SK-N-MC (cell line): ENCODE data around the gene RND2.

ENCODE experiments used
- DNase-seq: peaks from one replicate; pipeline ENCODE4 v3.0.0-alpha.2; 2011; ENCODE audit warnings: low read depth, low spot score
- H3K27ac ChIP-seq: fragments of 200-600 bp; sonication (generic); 2 replicates; pipeline ENCODE4 v1.5.1; 2016; ENCODE audit warnings: mixed run types
- H3K36me3 ChIP-seq: fragments of 200-600 bp; sonication (generic); 2 replicates; pipeline ENCODE4 v1.6.1; 2017; ENCODE audit warnings: antibody characterized with exemption, low read length, mixed read lengths; ENCODE audit not compliant: insufficient read depth
- H3K4me3 ChIP-seq: fragments of 200-600 bp; sonication (generic); 2 replicates; pipeline ENCODE4 v1.5.1; 2016
- H3K9ac ChIP-seq: fragments of 200-600 bp; sonication (generic); 2 replicates; pipeline ENCODE4 v1.8.0; 2017; ENCODE audit warnings: mixed run types, mixed read lengths; ENCODE audit not compliant: insufficient read length
- H3K9me3 ChIP-seq: fragments of 200-600 bp; sonication (generic); 2 replicates; pipeline ENCODE4 v1.6.1; 2017; ENCODE audit warnings: low read depth, mild to moderate bottlenecking, antibody characterized with exemption, low read length, moderate library complexity, mixed read lengths
- EZH2 ChIP-seq: fragments of 200-600 bp; sonication (generic); IDR thresholded peaks from one replicate; pipeline ENCODE4 v1.6.1; 2017; ENCODE audit warnings: antibody characterized with exemption
- FOXP2 ChIP-seq: optimal IDR thresholded peaks from 2 replicates; pipeline ENCODE3; 2011; ENCODE audit warnings: mild to moderate bottlenecking, moderate library complexity; ENCODE audit not compliant: insufficient read depth; ENCODE audit errors: extremely low read length, control extremely low read depth
- POLR2AphosphoS5 ChIP-seq: IDR thresholded peaks from 2 replicates; pipeline ENCODE4 v1.6.1; 2012; ENCODE audit warnings: mild to moderate bottlenecking, low read depth, low read length, borderline replicate concordance

RND2 gene

DNA sequence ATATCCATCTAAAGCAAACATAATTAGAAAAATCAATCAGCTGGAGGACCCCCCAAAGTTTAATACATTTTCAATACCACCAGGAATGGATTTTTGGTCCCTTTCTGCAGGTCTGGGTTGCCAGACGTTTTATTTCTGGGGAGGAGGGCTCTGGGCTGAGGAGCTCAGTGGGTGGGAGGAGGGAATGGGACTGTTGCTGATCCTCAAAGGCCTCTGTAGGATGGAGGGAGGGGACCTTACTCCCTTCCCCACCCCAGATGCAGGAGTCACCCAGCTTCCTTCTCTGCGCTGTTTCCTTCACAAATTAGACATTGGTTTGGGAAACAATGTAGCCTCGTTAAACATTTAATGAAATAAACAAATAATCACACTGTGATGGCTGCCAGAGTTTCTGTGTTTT, 6.6 kb downstream of the RND2 start:
- no peak overlapping the region for H3K9ac ChIP-seq
- H3K4me3 ChIP-seq: no peak overlapping the region
- no peak overlapping the region for H3K27ac ChIP-seq
- DNase-seq: no peak
- no peaks in the 10 kb centered on the region for H3K9me3 ChIP-seq
- TF ChIP-seq FOXP2: no peak
- TF ChIP-seq POLR2AphosphoS5: no peak
- TF ChIP-seq EZH2: no peak
- H3K36me3 ChIP-seq: no peaks in the 10 kb centered on the region

- no peak overlapping the region for H3K9ac ChIP-seq
- H3K27ac ChIP-seq: no peak overlapping the region
- TF ChIP-seq FOXP2 (no peak), POLR2AphosphoS5 (no peak), EZH2 (no peak)
- H3K9me3 ChIP-seq: no peaks in the 10 kb centered on the region
- H3K36me3 ChIP-seq: no peaks in the 10 kb centered on the region
- H3K4me3 ChIP-seq: no peak overlapping the region
- DNase-seq: no peak
Observed at GRCh38 chr17:43033948-43034881, 9.2 kb downstream of the RND2 start.

- DNase-seq: no peak
- no peak overlapping the region for H3K27ac ChIP-seq
- H3K4me3 ChIP-seq: no peak overlapping the region
- TF ChIP-seq POLR2AphosphoS5: no peak
- TF ChIP-seq FOXP2: no peak
- no peak for TF ChIP-seq EZH2
- no peak overlapping the region for H3K9ac ChIP-seq
- no peaks in the 10 kb centered on the region for H3K9me3 ChIP-seq
- no peaks in the 10 kb centered on the region for H3K36me3 ChIP-seq
Observed at GRCh38 chr17:43034894-43035293, 9.9 kb downstream of the RND2 start.

- Histone ChIP-seq H3K9ac (no peak overlapping the region), H3K9me3 (no peaks in the 10 kb centered on the region), H3K4me3 (no peak overlapping the region), H3K27ac (no peak overlapping the region), H3K36me3 (peaks cover 11% of the 10 kb centered on the region)
- DNase-seq: no peak
- no peak for TF ChIP-seq EZH2
- no peak for TF ChIP-seq POLR2AphosphoS5
- TF ChIP-seq FOXP2: no peak
Observed at GRCh38 chr17:43039646-43040045, 14.6 kb downstream of the RND2 start.

DNA sequence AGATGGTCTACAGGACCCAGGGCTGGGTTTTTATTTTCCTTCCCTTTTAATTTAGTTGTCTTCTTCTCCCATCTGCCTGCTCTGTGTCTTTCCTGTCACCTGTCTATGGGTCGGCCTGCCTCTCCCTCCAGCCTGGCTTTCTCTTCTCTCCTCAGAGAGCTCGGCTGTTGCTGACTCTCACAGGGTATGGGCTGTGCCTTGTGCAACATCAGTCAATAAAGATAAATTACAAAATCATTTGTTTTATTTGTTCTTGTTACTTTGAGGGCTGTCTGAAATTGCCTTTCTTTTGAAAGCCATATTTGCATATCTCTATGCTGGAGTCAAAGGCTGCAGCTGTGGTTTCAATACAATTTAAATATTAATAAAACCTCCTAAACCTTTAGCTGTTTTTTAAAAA, 15.6 kb downstream of the RND2 start:
- H3K27ac ChIP-seq: no peak overlapping the region
- no peaks in the 10 kb centered on the region for H3K9me3 ChIP-seq
- no peak overlapping the region for H3K4me3 ChIP-seq
- TF ChIP-seq FOXP2 (no peak), POLR2AphosphoS5 (no peak), EZH2 (no peak)
- DNase-seq: no peak
- peaks cover 18% of the 10 kb centered on the region for H3K36me3 ChIP-seq
- H3K9ac ChIP-seq: no peak overlapping the region

- no peak overlapping the region for H3K9ac ChIP-seq
- H3K27ac ChIP-seq: no peak overlapping the region
- no peak overlapping the region for H3K4me3 ChIP-seq
- TF ChIP-seq EZH2 (no peak), POLR2AphosphoS5 (no peak), FOXP2 (no peak)
- DNase-seq: no peak
- H3K36me3 ChIP-seq: peaks cover 21% of the 10 kb centered on the region
- H3K9me3 ChIP-seq: no peaks in the 10 kb centered on the region
Observed at GRCh38 chr17:43042025-43042628, 17.1 kb downstream of the RND2 start.

DNA sequence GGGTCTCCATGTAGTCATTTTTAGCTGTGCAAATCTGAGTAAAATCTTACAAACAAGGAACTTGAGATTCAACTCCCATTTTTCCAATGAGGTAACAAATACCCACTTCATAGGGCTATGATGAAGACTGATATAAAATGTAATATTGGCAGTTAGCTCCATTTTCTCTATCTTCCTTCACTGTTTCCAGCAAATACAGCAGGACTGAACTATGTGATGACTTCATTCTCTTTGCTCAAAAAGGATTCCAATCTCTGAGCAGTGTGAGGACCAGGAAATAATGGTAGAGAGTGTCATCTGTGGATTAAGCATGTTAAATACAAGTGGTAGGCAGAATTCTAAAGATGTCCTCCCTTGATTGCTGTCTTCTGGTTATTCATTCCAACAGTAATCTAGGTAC, 18.3 kb downstream of the RND2 start:
- no peaks in the 10 kb centered on the region for H3K9me3 ChIP-seq
- no peak for DNase-seq
- TF ChIP-seq POLR2AphosphoS5 (no peak), EZH2 (no peak), FOXP2 (no peak)
- H3K27ac ChIP-seq: no peak overlapping the region
- H3K4me3 ChIP-seq: no peak overlapping the region
- H3K9ac ChIP-seq: no peak overlapping the region
- H3K36me3 ChIP-seq: peaks cover 25% of the 10 kb centered on the region

- no peaks in the 10 kb centered on the region for H3K9me3 ChIP-seq
- no peak overlapping the region for H3K4me3 ChIP-seq
- TF ChIP-seq FOXP2 (no peak), POLR2AphosphoS5 (no peak), EZH2 (no peak)
- peaks cover 31% of the 10 kb centered on the region for H3K36me3 ChIP-seq
- DNase-seq: no peak
- no peak overlapping the region for H3K9ac ChIP-seq
- no peak overlapping the region for H3K27ac ChIP-seq
Observed at GRCh38 chr17:43044024-43044423, 19.0 kb downstream of the RND2 start.
